ENCODE data around the gene ZNF846. TPM values are rescaled to one million over a fixed set of nuclear protein-coding genes. Genes with fewer than 3 reads are reported as not detected.

ZNF846 gene
- total and polyA plus RNA-seq, 9 of the 15 experiments (the other 6 are each of a cell fraction or from before 2014, with no cell fraction given): 4.1 to 8.7 (median 7.8) TPM

DNA sequence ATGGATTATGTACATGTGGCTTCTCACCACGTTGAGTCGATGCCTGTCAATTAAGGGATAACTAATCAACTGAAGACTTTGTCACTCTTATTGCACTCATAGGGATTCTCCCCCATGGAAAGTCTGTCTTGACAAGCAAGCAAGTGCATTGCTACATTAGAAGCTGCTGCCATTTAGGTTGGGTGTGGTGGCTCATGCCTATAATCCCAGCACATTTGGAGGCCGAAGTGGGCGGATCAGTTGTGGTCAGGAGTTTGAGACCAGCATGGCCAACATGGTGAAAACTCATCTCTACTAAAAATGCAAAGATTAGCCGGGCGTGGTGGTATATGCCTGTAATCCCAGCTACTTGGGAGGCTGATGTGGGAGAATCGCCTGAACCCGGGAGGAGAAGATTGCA, 18.3 kb upstream of the ZNF846 start:
- WGBS (ENCODE audit: insufficient coverage, low coverage, missing lambda C conversion rate): 39% methylated on average over 8 of the region's 8 CpGs
- H3K79me2 ChIP-seq (ENCODE audit: control insufficient read depth, insufficient read depth, low read length): peaks cover 5% of the 10 kb centered on the region; the same call in 2 of the 3 replicates
- TF ChIP-seq MYC (IDR thresholded peaks at IDR 0.05; ENCODE audit: low read depth, low read length) (peak; percentile 22; the same call in 1 of the 2 replicates), MYC (CRISPR knock-in tag; IDR thresholded peaks at IDR 0.05; ENCODE audit: borderline replicate concordance, low read depth) (no peak), FOXA1 (IDR thresholded peaks at IDR 0.05; ENCODE audit: borderline replicate concordance) (no peak), YY1 (IDR thresholded peaks at IDR 0.05; ENCODE audit: borderline replicate concordance in 1 of 3, control insufficient read depth in 1 of 3, extremely low read depth in 1 of 3, insufficient read depth in 3 of 3, insufficient read length in 1 of 3, insufficient replicate concordance in 2 of 3, low read depth in 1 of 3, low read length in 2 of 3) (peak in 1 of 3 experiments; percentile 34), CREB3 (tag; conservative IDR thresholded peaks at IDR 0.05; ENCODE audit: low read depth) (no peak), HDAC2 (IDR thresholded peaks at IDR 0.05) (no peak), MTA2 (IDR thresholded peaks at IDR 0.05; ENCODE audit: low read depth) (no peak), JUND (IDR thresholded peaks at IDR 0.05; ENCODE audit: borderline replicate concordance, low read depth, low read length) (peak; percentile 74), JUND (tag; IDR thresholded peaks at IDR 0.05; ENCODE audit: borderline replicate concordance, low read depth, low read length) (peak; percentile 64; the same call in 1 of the 3 replicates), ZNF507 (tag; conservative IDR thresholded peaks at IDR 0.05) (no peak), ATF3 (IDR thresholded peaks at IDR 0.05) (peak; percentile 76), ATF3 (CRISPR knock-in tag; conservative IDR thresholded peaks at IDR 0.05) (no peak), L3MBTL2 (IDR thresholded peaks at IDR 0.05) (0 out of 2 replicates have a peak, but pooled peaks have one; percentile 14), SMARCA5 (IDR thresholded peaks at IDR 0.05) (no peak), ZKSCAN8 (CRISPR knock-in tag; IDR thresholded peaks at IDR 0.05) (0 out of 2 replicates have a peak, but pooled peaks have one; percentile 22), PTTG1 (tag; IDR thresholded peaks at IDR 0.05; ENCODE audit: low read depth) (no peak), DPF2 (IDR thresholded peaks at IDR 0.05) (0 out of 2 replicates have a peak, but pooled peaks have one; percentile 26)
- TF ChIP-seq, protein P1, sequence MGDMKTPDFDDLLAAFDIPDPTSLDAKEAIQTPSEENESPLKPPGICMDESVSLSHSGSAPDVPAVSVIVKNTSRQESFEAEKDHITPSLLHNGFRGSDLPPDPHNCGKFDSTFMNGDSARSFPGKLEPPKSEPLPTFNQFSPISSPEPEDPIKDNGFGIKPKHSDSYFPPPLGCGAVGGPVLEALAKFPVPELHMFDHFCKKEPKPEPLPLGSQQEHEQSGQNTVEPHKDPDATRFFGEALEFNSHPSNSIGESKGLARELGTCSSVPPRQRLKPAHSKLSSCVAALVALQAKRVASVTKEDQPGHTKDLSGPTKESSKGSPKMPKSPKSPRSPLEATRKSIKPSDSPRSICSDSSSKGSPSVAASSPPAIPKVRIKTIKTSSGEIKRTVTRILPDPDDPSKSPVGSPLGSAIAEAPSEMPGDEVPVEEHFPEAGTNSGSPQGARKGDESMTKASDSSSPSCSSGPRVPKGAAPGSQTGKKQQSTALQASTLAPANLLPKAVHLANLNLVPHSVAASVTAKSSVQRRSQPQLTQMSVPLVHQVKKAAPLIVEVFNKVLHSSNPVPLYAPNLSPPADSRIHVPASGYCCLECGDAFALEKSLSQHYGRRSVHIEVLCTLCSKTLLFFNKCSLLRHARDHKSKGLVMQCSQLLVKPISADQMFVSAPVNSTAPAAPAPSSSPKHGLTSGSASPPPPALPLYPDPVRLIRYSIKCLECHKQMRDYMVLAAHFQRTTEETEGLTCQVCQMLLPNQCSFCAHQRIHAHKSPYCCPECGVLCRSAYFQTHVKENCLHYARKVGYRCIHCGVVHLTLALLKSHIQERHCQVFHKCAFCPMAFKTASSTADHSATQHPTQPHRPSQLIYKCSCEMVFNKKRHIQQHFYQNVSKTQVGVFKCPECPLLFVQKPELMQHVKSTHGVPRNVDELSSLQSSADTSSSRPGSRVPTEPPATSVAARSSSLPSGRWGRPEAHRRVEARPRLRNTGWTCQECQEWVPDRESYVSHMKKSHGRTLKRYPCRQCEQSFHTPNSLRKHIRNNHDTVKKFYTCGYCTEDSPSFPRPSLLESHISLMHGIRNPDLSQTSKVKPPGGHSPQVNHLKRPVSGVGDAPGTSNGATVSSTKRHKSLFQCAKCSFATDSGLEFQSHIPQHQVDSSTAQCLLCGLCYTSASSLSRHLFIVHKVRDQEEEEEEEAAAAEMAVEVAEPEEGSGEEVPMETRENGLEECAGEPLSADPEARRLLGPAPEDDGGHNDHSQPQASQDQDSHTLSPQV (IDR thresholded peaks at IDR 0.05): peak; percentile 27; the same call in 1 of the 2 replicates

More for the DNA sequence above, 18.3 kb upstream of the ZNF846 start:
- ChIA-PET CTCF (ENCODE audit: low intra/inter-chr PET ratio) (interaction anchor here (0.7 kb wide), 1 partner anchor 151 kb away, joined by 4 read pairs; no protein-coding TSS in a partner anchor), POLR2A (no interaction called here)
- Histone ChIP-seq H3K4me3 (no peak overlapping the region), H3K36me3 (ENCODE audit: control insufficient read depth, insufficient read depth, low read length) (no peaks in the 10 kb centered on the region), H3K9me3 (replicated peaks; ENCODE audit: control insufficient read depth, insufficient read depth, low read depth, low read length) (no peaks in the 10 kb centered on the region), H3K9ac (ENCODE audit: insufficient read depth in 1 of 2, low read depth in 2 of 2, low read length in 2 of 2) (peak overlapping the region; percentile 71 to 83; a peak in 3 of 4 replicates), H3K4me2 (ENCODE audit: insufficient read depth, low read length) (peak overlapping the region; percentile 70), H3K4me1 (replicated peaks in 1 of 2; ENCODE audit: control insufficient read depth in 2 of 2, insufficient read depth in 2 of 2, low read length in 2 of 2) (peaks cover 45 to 54% of the 10 kb centered on the region in 2 experiments), H3K27me3 (ENCODE audit: control insufficient read depth in 2 of 2, insufficient read depth in 2 of 2, low read length in 2 of 2) (no peaks in the 10 kb centered on the region), H4K20me1 (replicated peaks; ENCODE audit: control insufficient read depth, insufficient read depth, low read length) (no peaks in the 10 kb centered on the region), H3K9me1 (ENCODE audit: control insufficient read depth, insufficient read depth, low read length) (no peaks in the 10 kb centered on the region), H3K27ac (ENCODE audit: extremely low read depth, low read depth, low read length) (peak overlapping the region; percentile 96), H2AFZ (ENCODE audit: low read depth, low read length) (peak overlapping the region; percentile 68)
- FAIRE-seq (peak; percentile 54), ATAC-seq (no peak), DNase-seq (ENCODE audit: extremely low read depth in 1 of 4, low spot score in 3 of 4) (peak in 1 of 4 experiments; percentile 72)
- in situ Hi-C loops (cut with MboI): no loop called here
- intact Hi-C loops (cut with micrococcal nuclease): no loop called here
- BruUV-seq (replicated peaks): no TSS peak

All from K562 (cell line).